Fibroblast of skin of back (primary cell): ENCODE measurements around the gene DCTN1.

Source experiments
- DNase-seq: peaks from one replicate; pipeline ENCODE4 v3.0.0-alpha.2; 2013

DCTN1 gene

GRCh38 chr2:74413001-74413698, 33.0 kb upstream of the DCTN1 start:
- no peak for DNase-seq

- DNase-seq = no peak
Measured at GRCh38 chr2:74407682-74408081, 27.6 kb upstream of the DCTN1 start.

- no peak for DNase-seq
Measured at GRCh38 chr2:74406035-74406434, 25.9 kb upstream of the DCTN1 start.

- no peak for DNase-seq
Measured at GRCh38 chr2:74401891-74402290, 21.8 kb upstream of the DCTN1 start.

- peak; percentile 26 for DNase-seq
Measured at GRCh38 chr2:74399785-74400184, 19.7 kb upstream of the DCTN1 start.

GRCh38 chr2:74396149-74396548, 16.0 kb upstream of the DCTN1 start:
- DNase-seq = no peak

- no peak for DNase-seq
Measured at GRCh38 chr2:74393525-74393924, 13.4 kb upstream of the DCTN1 start.

- no peak for DNase-seq
Measured at GRCh38 chr2:74392449-74392743, 12.3 kb upstream of the DCTN1 start.

GRCh38 chr2:74391580-74392448, 11.7 kb upstream of the DCTN1 start:
- DNase-seq = peak; percentile 79

- peak; percentile 21 for DNase-seq
Measured at GRCh38 chr2:74391209-74391579, 11.1 kb upstream of the DCTN1 start.

GRCh38 chr2:74390606-74391005, 10.5 kb upstream of the DCTN1 start:
- no peak for DNase-seq

- DNase-seq = peak; percentile 38
Measured at GRCh38 chr2:74387346-74387745, 7.2 kb upstream of the DCTN1 start.

- DNase-seq = no peak
Measured at GRCh38 chr2:74385396-74385795, 5.3 kb upstream of the DCTN1 start.

GRCh38 chr2:74384051-74384450, 3.9 kb upstream of the DCTN1 start:
- DNase-seq = peak; percentile 43

- DNase-seq = peak; percentile 66
Measured at GRCh38 chr2:74383254-74383653, 3.1 kb upstream of the DCTN1 start.

- no peak for DNase-seq
Measured at GRCh38 chr2:74381751-74382150, 1.6 kb upstream of the DCTN1 start.

GRCh38 chr2:74378007-74378406, 2.1 kb downstream of the DCTN1 start:
- DNase-seq = no peak

GRCh38 chr2:74375838-74376237, 4.3 kb downstream of the DCTN1 start:
- no peak for DNase-seq

- peak; percentile 62 for DNase-seq
Measured at GRCh38 chr2:74374509-74375205, 5.5 kb downstream of the DCTN1 start.

- DNase-seq = no peak
Measured at GRCh38 chr2:74373985-74374384, 6.1 kb downstream of the DCTN1 start.

- peak; percentile 41 for DNase-seq
Measured at GRCh38 chr2:74373221-74373676, 6.9 kb downstream of the DCTN1 start.

- DNase-seq = no peak
Measured at GRCh38 chr2:74372674-74373073, 7.4 kb downstream of the DCTN1 start.

- no peak for DNase-seq
Measured at GRCh38 chr2:74371421-74371820, 8.7 kb downstream of the DCTN1 start.

GRCh38 chr2:74369976-74370375, 10.1 kb downstream of the DCTN1 start:
- no peak for DNase-seq
